ENCODE results near the gene STAT2. TPM values are rescaled to one million over a fixed set of nuclear protein-coding genes. Genes with fewer than 3 reads are reported as not detected.
A peak's percentile ranks its signal among the peaks of the same experiment; 100 is the strongest.

The STAT2 gene
- total and polyA plus RNA-seq, 2 of the 13 experiments (the other 11 are each of a cell fraction or from before 2014, with no cell fraction given): 43.5 to 84.6 TPM

- TF ChIP-seq ZNF687 (CRISPR knock-in tag; IDR thresholded peaks at IDR 0.05): peak; percentile 90
- no peak for TF ChIP-seq XRCC5 (optimal IDR thresholded peaks at IDR 0.05; ENCODE audit: low read length)
- no peak for TF ChIP-seq ZNF775 (CRISPR knock-in tag; IDR thresholded peaks at IDR 0.05; ENCODE audit: borderline replicate concordance)
- no peak for TF ChIP-seq ZBTB37 (CRISPR knock-in tag; IDR thresholded peaks at IDR 0.05)
- no peak for TF ChIP-seq ZBTB40 (IDR thresholded peaks at IDR 0.05)
- TF ChIP-seq ZBTB40 (CRISPR knock-in tag; IDR thresholded peaks at IDR 0.05): peak; percentile 43; the same call in 1 of the 2 replicates
- TF ChIP-seq NFYB (CRISPR knock-in tag; IDR thresholded peaks at IDR 0.05): peak; percentile 90
- TF ChIP-seq, protein P1, sequence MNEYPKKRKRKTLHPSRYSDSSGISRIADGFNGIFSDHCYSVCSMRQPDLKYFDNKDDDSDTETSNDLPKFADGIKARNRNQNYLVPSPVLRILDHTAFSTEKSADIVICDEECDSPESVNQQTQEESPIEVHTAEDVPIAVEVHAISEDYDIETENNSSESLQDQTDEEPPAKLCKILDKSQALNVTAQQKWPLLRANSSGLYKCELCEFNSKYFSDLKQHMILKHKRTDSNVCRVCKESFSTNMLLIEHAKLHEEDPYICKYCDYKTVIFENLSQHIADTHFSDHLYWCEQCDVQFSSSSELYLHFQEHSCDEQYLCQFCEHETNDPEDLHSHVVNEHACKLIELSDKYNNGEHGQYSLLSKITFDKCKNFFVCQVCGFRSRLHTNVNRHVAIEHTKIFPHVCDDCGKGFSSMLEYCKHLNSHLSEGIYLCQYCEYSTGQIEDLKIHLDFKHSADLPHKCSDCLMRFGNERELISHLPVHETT (CRISPR knock-in tag; conservative IDR thresholded peaks at IDR 0.05): 0 out of 2 replicates have a peak, but pooled peaks have one; percentile 26
- TF ChIP-seq ERF (CRISPR knock-in tag; IDR thresholded peaks at IDR 0.05): peak; percentile 17; the same call in 1 of the 2 replicates
Observed at GRCh38 chr12:56299853-56300643, 59.9 kb downstream of the STAT2 start, which contains the start of gene CS (continued).
